ENCODE results near the gene TMEM62. TPM values are rescaled to one million over a fixed set of nuclear protein-coding genes. Genes with fewer than 3 reads are reported as not detected.

Gene TMEM62
- total and polyA plus RNA-seq, 9 of the 15 experiments (the other 6 are each of a cell fraction or from before 2014, with no cell fraction given): 4.4 to 16.6 (median 11.1) TPM

GRCh38 chr15:43220991-43221403 lies 87.6 kb downstream of the TMEM62 start, which contains the start of gene EPB42 (continued):
- no peak for TF ChIP-seq POLR2A (conservative IDR thresholded peaks at IDR 0.05)
- no peak for TF ChIP-seq C11orf30 (IDR thresholded peaks at IDR 0.05; ENCODE audit: low read depth)
- TF ChIP-seq CBFA2T3 (IDR thresholded peaks at IDR 0.05): peak; percentile 96
- TF ChIP-seq MYC (IDR thresholded peaks at IDR 0.05; ENCODE audit: low read depth, low read length): peak; percentile 76; the same call in 1 of the 2 replicates
- TF ChIP-seq MYC (CRISPR knock-in tag; IDR thresholded peaks at IDR 0.05; ENCODE audit: borderline replicate concordance, low read depth): no peak
- TF ChIP-seq ZNF175 (CRISPR knock-in tag; IDR thresholded peaks at IDR 0.05; ENCODE audit: low read depth): no peak
- peak; percentile 95 for TF ChIP-seq ARID1B (IDR thresholded peaks at IDR 0.05)
- TF ChIP-seq MTA2 (IDR thresholded peaks at IDR 0.05; ENCODE audit: low read depth): peak; percentile 86
- no peak for TF ChIP-seq TSC22D4 (tag; IDR thresholded peaks at IDR 0.05)
- peak; percentile 60; the same call in 1 of the 2 replicates for TF ChIP-seq ZBED1 (IDR thresholded peaks at IDR 0.05)
- TF ChIP-seq KDM1A (IDR thresholded peaks at IDR 0.05): peak; percentile 86 to 88
- no peak for TF ChIP-seq ZNF551 (CRISPR knock-in tag; IDR thresholded peaks at IDR 0.05)
- no peak for TF ChIP-seq ZNF140 (CRISPR knock-in tag; IDR thresholded peaks at IDR 0.05)
- TF ChIP-seq IRF9 (tag; IDR thresholded peaks at IDR 0.05): no peak
- peak; percentile 83 for TF ChIP-seq FOXM1 (IDR thresholded peaks at IDR 0.05; ENCODE audit: low read depth)
- no peak for TF ChIP-seq FOXM1 (CRISPR knock-in tag; IDR thresholded peaks at IDR 0.05; ENCODE audit: low read depth)
- peak in 1 of 2 experiments; percentile 31; a peak in 1 of 4 replicates for TF ChIP-seq ETV6 (IDR thresholded peaks at IDR 0.05; ENCODE audit: borderline replicate concordance in 1 of 2, low read depth in 2 of 2, low read length in 1 of 2)
- TF ChIP-seq ETV6 (CRISPR knock-in tag; IDR thresholded peaks at IDR 0.05; ENCODE audit: borderline replicate concordance): no peak
- no peak for TF ChIP-seq FOXA3 (CRISPR knock-in tag; conservative IDR thresholded peaks at IDR 0.05 in 1 of 2, IDR thresholded peaks at IDR 0.05 in 1 of 2)
- peak; percentile 97 for TF ChIP-seq TEAD4 (IDR thresholded peaks at IDR 0.05; ENCODE audit: low read length)
- TF ChIP-seq TEAD4 (CRISPR knock-in tag; IDR thresholded peaks at IDR 0.05; ENCODE audit: borderline replicate concordance): no peak
- TF ChIP-seq RCOR1 (IDR thresholded peaks at IDR 0.05; ENCODE audit: borderline replicate concordance in 1 of 2, low read depth in 2 of 2, low read length in 2 of 2): peak; percentile 7 to 70; a peak in 2 of 4 replicates
- TF ChIP-seq ZEB2 (IDR thresholded peaks at IDR 0.05): no peak
- TF ChIP-seq ZNF75A (CRISPR knock-in tag; IDR thresholded peaks at IDR 0.05): no peak
- TF ChIP-seq CXXC5 (CRISPR knock-in tag; IDR thresholded peaks at IDR 0.05): peak; percentile 72
- TF ChIP-seq PYGO2 (tag; IDR thresholded peaks at IDR 0.05): no peak
- no peak for TF ChIP-seq ZBTB8A (IDR thresholded peaks at IDR 0.05; ENCODE audit: partially characterized antibody)
- no peak for TF ChIP-seq ZBTB5 (IDR thresholded peaks at IDR 0.05)
- TF ChIP-seq MCM2 (IDR thresholded peaks at IDR 0.05; ENCODE audit: low read depth): no peak
- peak; percentile 71 to 83; a peak in 3 of 4 replicates for TF ChIP-seq TRIM24 (IDR thresholded peaks at IDR 0.05)
- peak; percentile 84; the same call in 1 of the 2 replicates for TF ChIP-seq POLR2AphosphoS5 (IDR thresholded peaks at IDR 0.05; ENCODE audit: control insufficient read depth, insufficient read depth, low read depth, low read length)
- peak; percentile 23; the same call in 1 of the 2 replicates for TF ChIP-seq RNF2 (IDR thresholded peaks at IDR 0.05)
- TF ChIP-seq SMARCE1 (IDR thresholded peaks at IDR 0.05): peak; percentile 83

Data from K562 (cell line).